SK-N-SH treated with all-trans-retinoic acid at 6 μM for 48 hours (cell line): ENCODE measurements around the gene MYO15A.

Experiments
- ATAC-seq: fragments of 200-7000 bp; cut with Tn5 transposase; 3 replicates; pipeline ENCODE4 v1.9.1; 2020; ENCODE audit warnings: mild to moderate bottlenecking, moderate library complexity
- ARNTL ChIP-seq: fragments of 450-650 bp; formaldehyde crosslinking; IDR thresholded peaks from 2 replicates; pipeline ENCODE4 v1.5.0; 2020; ENCODE audit warnings: low read depth, mild to moderate bottlenecking, moderate library complexity, borderline replicate concordance
- BACH2 ChIP-seq: fragments of 250-450 bp; sonication (Bioruptor Pico); IDR thresholded peaks from 2 replicates; pipeline ENCODE4 v1.9.0; 2021; ENCODE audit warnings: mild to moderate bottlenecking, borderline replicate concordance
- CSDC2 ChIP-seq: fragments of 250-450 bp; sonication (Bioruptor Pico); IDR thresholded peaks from 2 replicates; pipeline ENCODE4 v1.5.0; 2020; ENCODE audit warnings: mild to moderate bottlenecking, moderate library complexity
- CSRNP3 ChIP-seq: fragments of 250-450 bp; sonication (Bioruptor Pico); IDR thresholded peaks from 2 replicates; pipeline ENCODE4 v1.5.1; 2021; ENCODE audit warnings: mild to moderate bottlenecking, moderate library complexity
- ESRRG ChIP-seq: fragments of 250-450 bp; sonication (Bioruptor Pico); IDR thresholded peaks from 2 replicates; pipeline ENCODE4 v1.6.1; 2021; ENCODE audit warnings: mild to moderate bottlenecking
- GLIS3 ChIP-seq: fragments of 250-450 bp; sonication (Bioruptor Pico); IDR thresholded peaks from 2 replicates; pipeline ENCODE4 v1.5.0; 2020; ENCODE audit warnings: mild to moderate bottlenecking, moderate library complexity
- ISL1 ChIP-seq: fragments of 250-450 bp; sonication (Bioruptor Pico); IDR thresholded peaks from 2 replicates; pipeline ENCODE4 v2.1.2; 2022; ENCODE audit warnings: mild to moderate bottlenecking, moderate library complexity
- OSR1 ChIP-seq: fragments of 250-450 bp; sonication (Bioruptor Pico); IDR thresholded peaks from 2 replicates; pipeline ENCODE4 v1.8.0; 2022; ENCODE audit warnings: moderate library complexity, mild to moderate bottlenecking, inconsistent platforms
- PATZ1 ChIP-seq: fragments of 250-450 bp; sonication (Bioruptor Pico); IDR thresholded peaks from 2 replicates; pipeline ENCODE4 v1.8.0; 2020; ENCODE audit warnings: mild to moderate bottlenecking, moderate library complexity, borderline replicate concordance
- PPARA ChIP-seq: fragments of 250-450 bp; sonication (Bioruptor Pico); IDR thresholded peaks from 2 replicates; pipeline ENCODE4 v1.5.0; 2020; ENCODE audit warnings: mild to moderate bottlenecking, borderline replicate concordance
- RARB ChIP-seq: fragments of 250-450 bp; sonication (Bioruptor Pico); IDR thresholded peaks from 2 replicates; pipeline ENCODE4 v1.8.0; 2021; ENCODE audit warnings: mild to moderate bottlenecking, moderate library complexity
- SNAI2 ChIP-seq: fragments of 250-450 bp; sonication (Bioruptor Pico); IDR thresholded peaks from 2 replicates; pipeline ENCODE4 v1.5.0; 2020; ENCODE audit warnings: mild to moderate bottlenecking, moderate library complexity
- TCF4 ChIP-seq: fragments of 250-450 bp; sonication (Bioruptor Pico); IDR thresholded peaks from 2 replicates; pipeline ENCODE4 v1.8.0; 2021; ENCODE audit warnings: mild to moderate bottlenecking, moderate library complexity, borderline replicate concordance
- TSHZ2 ChIP-seq: fragments of 250-450 bp; sonication (Bioruptor Pico); IDR thresholded peaks from 2 replicates; pipeline ENCODE4 v1.5.0; 2020; ENCODE audit warnings: mild to moderate bottlenecking, moderate library complexity
- ZC3H10 ChIP-seq: fragments of 250-450 bp; sonication (Bioruptor Pico); IDR thresholded peaks from 2 replicates; pipeline ENCODE4 v1.5.1; 2021; ENCODE audit warnings: mild to moderate bottlenecking, moderate library complexity
- ZFP3 ChIP-seq: fragments of 250-450 bp; sonication (Bioruptor Pico); IDR thresholded peaks from 2 replicates; pipeline ENCODE4 v1.5.0; 2020; ENCODE audit warnings: mild to moderate bottlenecking, moderate library complexity
- ZFP30 ChIP-seq: fragments of 450-650 bp; formaldehyde crosslinking; IDR thresholded peaks from 2 replicates; pipeline ENCODE4 v1.5.0; 2022; ENCODE audit warnings: mild to moderate bottlenecking, moderate library complexity
- ZNF565 ChIP-seq: fragments of 450-650 bp; formaldehyde crosslinking; conservative IDR thresholded peaks from 2 replicates; pipeline ENCODE4 v1.5.0; 2020; ENCODE audit warnings: low read depth, mild to moderate bottlenecking, moderate library complexity
- ZNF70 ChIP-seq: fragments of 450-650 bp; formaldehyde crosslinking; IDR thresholded peaks from 2 replicates; pipeline ENCODE4 v1.5.0; 2020; ENCODE audit warnings: mild to moderate bottlenecking, moderate library complexity
- ZNF8 ChIP-seq: fragments of 450-650 bp; formaldehyde crosslinking; IDR thresholded peaks from 2 replicates; pipeline ENCODE4 v1.5.0; 2020; ENCODE audit warnings: mild to moderate bottlenecking, moderate library complexity
- TF ChIP-seq, protein P1 (sequence below): fragments of 250-450 bp; sonication (Bioruptor Pico); IDR thresholded peaks from 2 replicates; pipeline ENCODE4 v1.5.1; 2020; ENCODE audit warnings: low read depth, mild to moderate bottlenecking, moderate library complexity

MYO15A gene

DNA sequence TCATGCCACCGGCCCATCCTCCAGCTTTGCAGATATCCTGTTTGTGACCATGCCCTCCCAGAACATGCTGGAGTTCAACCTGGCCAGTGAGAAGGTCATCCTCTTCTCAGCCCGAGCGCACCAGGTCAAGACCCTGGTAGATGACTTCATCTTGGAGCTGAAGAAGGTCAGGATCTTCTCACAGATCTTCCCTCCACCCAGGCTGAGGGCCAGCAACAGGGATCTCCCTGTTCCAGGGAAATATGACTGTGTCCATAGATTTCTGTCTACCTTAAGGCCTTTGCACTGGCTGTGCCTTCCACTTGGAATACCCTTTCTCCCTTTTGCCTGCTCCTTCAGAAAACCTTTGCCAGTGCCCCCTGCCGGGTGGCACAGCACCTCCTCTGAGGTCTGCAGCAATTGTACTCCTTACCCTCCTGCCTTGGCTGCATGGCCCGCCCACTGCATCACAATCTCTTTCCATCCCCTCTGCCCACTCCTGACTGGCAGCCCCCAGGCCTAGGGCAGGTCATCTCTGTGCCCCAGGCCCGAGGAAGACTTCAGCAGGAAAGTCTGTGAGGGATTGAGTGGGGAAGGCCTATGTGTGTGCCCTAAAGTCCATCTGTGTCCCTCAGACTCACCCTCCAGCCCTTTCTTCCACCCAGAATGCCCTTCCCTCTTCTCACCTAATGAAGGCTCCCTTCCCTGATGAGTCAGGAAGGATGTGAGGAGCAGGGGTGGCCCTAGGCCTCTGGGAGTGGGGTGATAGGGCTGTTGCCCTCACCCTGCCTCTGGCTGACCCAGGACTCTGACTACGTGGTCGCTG, 47.8 kb downstream of the MYO15A start:
- TF ChIP-seq ZFP30 (CRISPR knock-in tag) (no peak), ISL1 (CRISPR knock-in tag) (no peak), BACH2 (CRISPR knock-in tag) (no peak), OSR1 (CRISPR knock-in tag) (no peak), GLIS3 (CRISPR knock-in tag) (no peak)
- ATAC-seq: no peak

DNA sequence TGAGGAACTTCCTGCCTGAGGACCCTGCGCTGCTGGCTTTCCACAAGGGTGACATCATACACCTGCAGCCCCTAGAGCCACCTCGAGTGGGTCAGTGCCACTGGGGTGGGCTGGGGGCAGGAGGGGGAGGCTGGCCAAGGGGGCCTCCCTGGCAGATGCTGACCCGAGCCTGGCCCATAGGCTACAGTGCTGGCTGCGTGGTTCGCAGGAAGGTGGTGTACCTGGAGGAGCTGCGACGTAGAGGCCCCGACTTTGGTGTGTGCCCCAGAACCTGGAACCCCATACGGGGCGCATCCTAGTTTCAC, 48.4 kb downstream of the MYO15A start:
- TF ChIP-seq PPARA (CRISPR knock-in tag) (no peak), ZNF70 (CRISPR knock-in tag) (no peak), ESRRG (no peak)
- TF ChIP-seq, all 23 proteins: peak for 0
- no peak for ATAC-seq

DNA sequence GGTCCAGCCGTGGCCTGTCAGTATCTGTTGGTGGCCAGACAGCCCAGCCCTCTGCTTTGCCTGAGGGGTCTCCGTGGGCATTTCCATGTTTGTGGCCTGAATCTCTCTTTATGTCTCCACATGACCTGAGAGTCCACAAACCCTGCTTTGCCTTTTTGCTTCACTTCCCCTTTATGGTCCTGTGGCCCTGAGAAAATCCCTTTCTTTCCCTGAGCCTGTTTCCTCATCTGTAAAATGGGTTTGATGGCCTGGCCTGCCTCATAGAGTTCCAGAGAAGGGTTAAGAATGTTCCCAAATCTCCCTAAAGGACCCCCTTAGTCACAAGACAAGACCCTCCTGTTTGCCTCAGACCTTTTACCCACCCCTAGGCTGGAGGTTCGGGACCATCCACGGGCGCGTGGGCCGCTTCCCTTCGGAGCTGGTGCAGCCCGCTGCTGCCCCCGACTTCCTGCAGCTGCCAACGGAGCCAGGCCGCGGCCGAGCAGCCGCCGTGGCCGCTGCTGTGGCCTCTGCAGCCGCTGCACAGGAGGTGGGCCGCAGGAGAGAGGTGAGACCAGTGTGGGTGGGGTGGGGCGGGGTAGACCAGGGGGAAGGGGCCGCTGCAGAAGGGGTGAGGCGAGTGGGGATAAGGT, 48.9 kb downstream of the MYO15A start:
- TF ChIP-seq GLIS3 (CRISPR knock-in tag): no peak
- TF ChIP-seq ZNF8 (CRISPR knock-in tag): no peak
- TF ChIP-seq TSHZ2 (CRISPR knock-in tag): no peak
- TF ChIP-seq ISL1 (CRISPR knock-in tag): no peak
- TF ChIP-seq CSDC2 (CRISPR knock-in tag): no peak
- no peak for TF ChIP-seq ZC3H10
- no peak for TF ChIP-seq ZNF565 (CRISPR knock-in tag)
- TF ChIP-seq OSR1 (CRISPR knock-in tag): no peak
- no peak for TF ChIP-seq ZNF70 (CRISPR knock-in tag)
- TF ChIP-seq, all 23 proteins: peak for 0
- no peak for ATAC-seq

DNA sequence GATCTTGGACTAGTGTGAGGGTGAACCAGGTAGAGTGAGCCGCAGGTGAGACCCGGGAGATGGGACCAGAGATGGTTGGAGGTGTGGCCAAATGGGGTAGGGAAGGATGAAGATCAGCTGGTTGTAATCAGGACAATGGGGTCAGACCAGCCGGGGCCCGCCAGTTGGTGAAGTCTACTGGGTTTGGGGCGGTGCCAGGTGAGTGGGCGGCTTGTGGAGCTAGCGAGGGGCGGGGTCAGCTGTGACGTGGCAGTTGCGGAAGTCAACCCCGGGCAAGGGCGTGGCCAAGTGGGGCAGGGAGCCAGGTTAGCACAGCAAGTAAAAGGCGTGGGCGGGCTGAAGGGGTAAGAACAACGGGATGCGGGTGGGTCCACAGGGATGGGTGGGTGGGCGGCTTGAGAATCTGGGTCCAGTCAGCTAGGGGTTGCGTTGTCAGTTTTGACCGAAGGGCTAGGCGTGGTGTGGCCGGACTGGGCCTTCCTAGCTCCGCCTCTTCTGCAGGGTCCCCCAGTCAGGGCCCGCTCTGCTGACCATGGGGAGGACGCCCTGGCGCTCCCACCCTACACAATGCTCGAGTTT, 49.6 kb downstream of the MYO15A start:
- no peak for ATAC-seq
- TF ChIP-seq ZNF8 (CRISPR knock-in tag) (no peak), ZC3H10 (no peak), TSHZ2 (CRISPR knock-in tag) (no peak), ISL1 (CRISPR knock-in tag) (no peak), CSDC2 (CRISPR knock-in tag) (no peak), OSR1 (CRISPR knock-in tag) (no peak)
- TF ChIP-seq, protein P1, sequence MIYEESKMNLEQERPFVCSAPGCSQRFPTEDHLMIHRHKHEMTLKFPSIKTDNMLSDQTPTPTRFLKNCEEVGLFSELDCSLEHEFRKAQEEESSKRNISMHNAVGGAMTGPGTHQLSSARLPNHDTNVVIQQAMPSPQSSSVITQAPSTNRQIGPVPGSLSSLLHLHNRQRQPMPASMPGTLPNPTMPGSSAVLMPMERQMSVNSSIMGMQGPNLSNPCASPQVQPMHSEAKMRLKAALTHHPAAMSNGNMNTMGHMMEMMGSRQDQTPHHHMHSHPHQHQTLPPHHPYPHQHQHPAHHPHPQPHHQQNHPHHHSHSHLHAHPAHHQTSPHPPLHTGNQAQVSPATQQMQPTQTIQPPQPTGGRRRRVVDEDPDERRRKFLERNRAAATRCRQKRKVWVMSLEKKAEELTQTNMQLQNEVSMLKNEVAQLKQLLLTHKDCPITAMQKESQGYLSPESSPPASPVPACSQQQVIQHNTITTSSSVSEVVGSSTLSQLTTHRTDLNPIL: no peak

DNA sequence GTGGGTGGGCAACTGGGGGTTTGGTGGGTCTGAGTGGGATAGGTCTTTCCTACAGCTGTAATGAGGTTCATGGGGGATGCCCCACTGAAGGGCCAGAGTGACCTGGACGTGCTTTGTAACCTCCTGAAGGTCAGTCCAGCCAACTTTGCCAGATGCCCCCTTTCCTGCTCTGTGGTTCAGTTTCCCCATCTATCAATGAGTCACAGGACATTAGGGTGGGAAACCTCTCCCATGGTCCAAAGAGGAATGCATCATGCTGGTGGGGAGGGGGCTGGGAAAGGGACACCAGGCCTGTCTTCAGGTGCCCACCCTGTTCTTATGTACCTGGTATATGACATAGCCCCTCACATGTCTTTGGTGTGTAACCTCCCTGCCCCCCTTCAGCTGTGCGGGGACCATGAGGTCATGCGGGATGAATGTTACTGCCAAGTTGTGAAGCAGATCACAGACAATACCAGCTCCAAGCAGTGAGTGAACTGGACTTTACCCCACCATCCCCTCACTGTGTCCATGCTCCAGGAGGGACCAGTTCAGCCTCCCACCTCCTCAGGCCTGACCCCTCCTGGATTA, 51.1 kb downstream of the MYO15A start:
- ATAC-seq: peak; percentile 21; the same call in 2 of the 3 replicates
- TF ChIP-seq OSR1 (CRISPR knock-in tag) (no peak), ZFP3 (CRISPR knock-in tag) (no peak), ZNF8 (CRISPR knock-in tag) (no peak), RARB (CRISPR knock-in tag) (no peak), ZNF70 (CRISPR knock-in tag) (no peak), SNAI2 (no peak), CSRNP3 (no peak), BACH2 (CRISPR knock-in tag) (no peak), ISL1 (CRISPR knock-in tag) (no peak), ZNF565 (CRISPR knock-in tag) (no peak), GLIS3 (CRISPR knock-in tag) (no peak), ARNTL (CRISPR knock-in tag) (no peak), PATZ1 (CRISPR knock-in tag) (no peak), ZFP30 (CRISPR knock-in tag) (no peak), CSDC2 (CRISPR knock-in tag) (no peak), TCF4 (CRISPR knock-in tag) (no peak)
